DND-41 (cell line): ENCODE results near the gene CLNK.

Experiments
- ATAC-seq: fragments of 200-7000 bp; cut with Tn5 transposase; 3 replicates; pipeline ENCODE4 v1.9.1; 2021; ENCODE audit warnings: low read depth; ENCODE audit not compliant: insufficient read depth
- DNase-seq: peaks from one replicate; pipeline ENCODE4 v3.0.0-alpha.2; 2020
- H2AFZ ChIP-seq: 2 replicates; pipeline ENCODE4 v1.6.0; 2012; ENCODE audit warnings: low read depth, low read length
- H3K27ac ChIP-seq: 2 replicates; pipeline ENCODE4 v1.5.1; 2012; ENCODE audit warnings: low read length, inconsistent platforms
- H3K27me3 ChIP-seq: fragments of 200-600 bp; sonication (generic); 2 replicates; pipeline ENCODE4 v1.6.0; 2012; ENCODE audit warnings: low read length, mild to moderate bottlenecking, inconsistent platforms; ENCODE audit not compliant: insufficient read depth, poor library complexity
- H3K36me3 ChIP-seq: 2 replicates; pipeline ENCODE4 v1.5.1; 2012; ENCODE audit warnings: low read length, inconsistent platforms; ENCODE audit not compliant: insufficient read depth
- H3K4me1 ChIP-seq: 2 replicates; pipeline ENCODE4 v1.5.1; 2012; ENCODE audit warnings: mild to moderate bottlenecking, low read length; ENCODE audit not compliant: insufficient read depth
- H3K4me2 ChIP-seq: 2 replicates; pipeline ENCODE4 v1.6.0; 2012; ENCODE audit warnings: mild to moderate bottlenecking, moderate library complexity, low read length, inconsistent platforms; ENCODE audit not compliant: insufficient read depth
- H3K4me3 ChIP-seq, 2 experiments: fragments of 200-600 bp in 1 of 2; shearing (Covaris generic) in 1 of 2; 2 replicates each; pipeline ENCODE4 v1.5.1; 2012 to 2016; ENCODE audit warnings: inconsistent platforms in 2 of 2, low read length in 2 of 2, mild to moderate bottlenecking in 2 of 2, low read depth in 1 of 2, moderate library complexity in 1 of 2
- H3K79me2 ChIP-seq: 2 replicates; pipeline ENCODE4 v1.6.0; 2012; ENCODE audit warnings: low read length, inconsistent platforms; ENCODE audit not compliant: insufficient read depth
- H3K9ac ChIP-seq: 2 replicates; pipeline ENCODE4 v1.6.0; 2012; ENCODE audit warnings: low read depth, mild to moderate bottlenecking, inconsistent platforms, low read length, moderate library complexity
- H3K9me3 ChIP-seq: 2 replicates; pipeline ENCODE4 v1.5.1; 2012; ENCODE audit warnings: low read length, moderate library complexity, mild to moderate bottlenecking, inconsistent platforms; ENCODE audit not compliant: insufficient read depth, severe bottlenecking
- H4K20me1 ChIP-seq: 2 replicates; pipeline ENCODE4 v1.6.0; 2012; ENCODE audit warnings: low read length; ENCODE audit not compliant: insufficient read depth
- EZH2 ChIP-seq: IDR thresholded peaks from 3 replicates; pipeline ENCODE4 v1.6.1; 2012; ENCODE audit warnings: borderline replicate concordance, low read depth, mild to moderate bottlenecking, moderate library complexity, low read length, inconsistent platforms; ENCODE audit not compliant: severe bottlenecking
- TF ChIP-seq, protein P1 (sequence below): IDR thresholded peaks from 2 replicates; pipeline ENCODE4 v1.5.1; 2012; ENCODE audit warnings: borderline replicate concordance, low read length, moderate library complexity, mild to moderate bottlenecking; ENCODE audit not compliant: poor library complexity, severe bottlenecking; ENCODE audit errors: extremely low read depth

Gene CLNK

DNA sequence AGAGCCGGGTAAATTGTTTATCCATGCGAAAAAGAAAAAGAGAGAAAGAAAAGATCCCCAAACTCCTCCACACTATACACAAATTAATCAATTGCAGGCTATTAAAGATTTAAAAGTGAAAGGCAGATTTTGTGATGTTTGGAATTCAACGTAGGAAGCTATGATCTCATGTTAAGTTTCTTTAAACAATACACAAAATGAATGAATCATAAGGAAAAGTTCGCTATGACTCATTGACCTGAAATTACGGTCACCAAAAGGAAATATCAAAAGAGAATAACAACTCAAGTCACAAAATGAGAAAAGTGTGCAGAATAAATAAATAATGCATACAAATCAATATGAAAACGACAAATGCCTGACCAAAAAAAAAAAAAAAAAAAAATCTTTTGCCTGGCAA is 28.6 kb downstream of the CLNK start:
- Histone ChIP-seq H3K4me1 (no peaks in the 10 kb centered on the region), H3K79me2 (no peaks in the 10 kb centered on the region), H3K27ac (no peak overlapping the region), H3K4me3 (no peak overlapping the region), H4K20me1 (no peaks in the 10 kb centered on the region), H3K27me3 (no peaks in the 10 kb centered on the region), H3K4me2 (no peak overlapping the region), H2AFZ (no peak overlapping the region), H3K9ac (no peak overlapping the region), H3K36me3 (no peaks in the 10 kb centered on the region), H3K9me3 (no peaks in the 10 kb centered on the region)
- no peak for DNase-seq
- no peak for TF ChIP-seq EZH2
- TF ChIP-seq, protein P1, sequence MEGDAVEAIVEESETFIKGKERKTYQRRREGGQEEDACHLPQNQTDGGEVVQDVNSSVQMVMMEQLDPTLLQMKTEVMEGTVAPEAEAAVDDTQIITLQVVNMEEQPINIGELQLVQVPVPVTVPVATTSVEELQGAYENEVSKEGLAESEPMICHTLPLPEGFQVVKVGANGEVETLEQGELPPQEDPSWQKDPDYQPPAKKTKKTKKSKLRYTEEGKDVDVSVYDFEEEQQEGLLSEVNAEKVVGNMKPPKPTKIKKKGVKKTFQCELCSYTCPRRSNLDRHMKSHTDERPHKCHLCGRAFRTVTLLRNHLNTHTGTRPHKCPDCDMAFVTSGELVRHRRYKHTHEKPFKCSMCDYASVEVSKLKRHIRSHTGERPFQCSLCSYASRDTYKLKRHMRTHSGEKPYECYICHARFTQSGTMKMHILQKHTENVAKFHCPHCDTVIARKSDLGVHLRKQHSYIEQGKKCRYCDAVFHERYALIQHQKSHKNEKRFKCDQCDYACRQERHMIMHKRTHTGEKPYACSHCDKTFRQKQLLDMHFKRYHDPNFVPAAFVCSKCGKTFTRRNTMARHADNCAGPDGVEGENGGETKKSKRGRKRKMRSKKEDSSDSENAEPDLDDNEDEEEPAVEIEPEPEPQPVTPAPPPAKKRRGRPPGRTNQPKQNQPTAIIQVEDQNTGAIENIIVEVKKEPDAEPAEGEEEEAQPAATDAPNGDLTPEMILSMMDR = no peak
- no peak for ATAC-seq

DNA sequence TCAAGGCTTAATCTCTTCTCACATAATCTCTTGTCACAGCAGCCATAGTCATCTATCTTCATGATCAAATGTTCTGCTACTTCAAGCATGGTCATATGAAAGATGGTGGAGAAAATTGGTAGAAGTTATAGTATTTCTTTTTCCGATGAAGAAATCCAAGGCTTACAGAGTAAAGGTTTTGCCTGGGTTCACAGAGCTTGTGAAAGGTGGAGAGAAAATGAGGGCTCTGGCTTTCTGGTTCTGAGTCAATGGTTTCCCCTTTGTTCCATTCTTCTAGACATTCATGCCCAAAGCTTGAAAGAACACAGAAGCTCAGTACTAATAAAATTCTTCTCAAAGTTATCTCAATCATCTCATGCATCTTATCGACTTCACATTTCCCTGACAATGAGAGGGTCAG is 36.1 kb downstream of the CLNK start:
- Histone ChIP-seq H3K4me2 (no peak overlapping the region), H3K27me3 (no peaks in the 10 kb centered on the region), H3K9ac (no peak overlapping the region), H4K20me1 (no peaks in the 10 kb centered on the region), H3K27ac (no peak overlapping the region), H3K79me2 (no peaks in the 10 kb centered on the region), H3K36me3 (no peaks in the 10 kb centered on the region), H3K4me3 (no peak overlapping the region), H3K4me1 (no peaks in the 10 kb centered on the region), H2AFZ (no peak overlapping the region), H3K9me3 (no peaks in the 10 kb centered on the region)
- TF ChIP-seq, protein P1 = no peak
- no peak for TF ChIP-seq EZH2
- no peak for DNase-seq
- ATAC-seq = no peak

GRCh38 chr4:10647846-10648245 is 36.7 kb downstream of the CLNK start:
- no peak overlapping the region for H3K4me2 ChIP-seq
- no peaks in the 10 kb centered on the region for H4K20me1 ChIP-seq
- no peak overlapping the region for H3K27ac ChIP-seq
- ATAC-seq = no peak
- no peak overlapping the region for H2AFZ ChIP-seq
- no peak for TF ChIP-seq EZH2
- TF ChIP-seq, protein P1 = no peak
- H3K9me3 ChIP-seq = no peaks in the 10 kb centered on the region
- DNase-seq = no peak
- no peaks in the 10 kb centered on the region for H3K4me1 ChIP-seq
- no peaks in the 10 kb centered on the region for H3K27me3 ChIP-seq
- no peaks in the 10 kb centered on the region for H3K79me2 ChIP-seq
- H3K4me3 ChIP-seq = no peak overlapping the region
- H3K9ac ChIP-seq = no peak overlapping the region
- no peaks in the 10 kb centered on the region for H3K36me3 ChIP-seq
